Parathyroid adenoma (tissue), 2 donors: Measurements from ENCODE around the gene TAP1.

Experiments used
- H2AFZ ChIP-seq: fragments of 300-600 bp; sonication (generic); one replicate; pipeline ENCODE4 v1.7.0; 2017; ENCODE audit warnings: antibody characterized with exemption, mild to moderate bottlenecking
- H3K27ac ChIP-seq: fragments of 300-600 bp; sonication (generic); one replicate; pipeline ENCODE4 v1.7.0; 2017
- H3K27me3 ChIP-seq: fragments of 300-600 bp; sonication (generic); one replicate; pipeline ENCODE4 v1.7.0; 2017; ENCODE audit warnings: low read length; ENCODE audit not compliant: control insufficient read depth, insufficient read depth
- H3K36me3 ChIP-seq: fragments of 300-600 bp; sonication (generic); one replicate; pipeline ENCODE4 v1.7.0; 2017; ENCODE audit warnings: low read length; ENCODE audit not compliant: control insufficient read depth, insufficient read depth
- H3K4me1 ChIP-seq: fragments of 300-600 bp; sonication (generic); one replicate; pipeline ENCODE4 v1.7.0; 2017; ENCODE audit warnings: control low read depth
- H3K4me2 ChIP-seq: fragments of 300-600 bp; sonication (generic); one replicate; pipeline ENCODE4 v1.7.0; 2017; ENCODE audit warnings: low read length
- H3K4me3 ChIP-seq: fragments of 300-600 bp; sonication (generic); one replicate; pipeline ENCODE4 v1.7.0; 2017; ENCODE audit warnings: low read depth, low read length
- H3K79me2 ChIP-seq: fragments of 300-600 bp; sonication (generic); one replicate; pipeline ENCODE4 v1.7.0; 2017; ENCODE audit warnings: control low read depth
- H3K9ac ChIP-seq: fragments of 300-600 bp; sonication (generic); one replicate; pipeline ENCODE4 v1.7.0; 2017; ENCODE audit warnings: mild to moderate bottlenecking
- H3K9me3 ChIP-seq: fragments of 300-600 bp; sonication (generic); one replicate; pipeline ENCODE4 v1.7.0; 2017; ENCODE audit warnings: low read length; ENCODE audit not compliant: control insufficient read depth
- CTCF ChIP-seq: fragments of 300-600 bp; sonication (generic); IDR thresholded peaks from one replicate; pipeline ENCODE4 v1.7.0; 2017; ENCODE audit warnings: antibody characterized with exemption, mild to moderate bottlenecking
- donor health status: primary hyperparathyroidism.

The TAP1 gene

GRCh38 chr6:32819729-32820128 lies 33.8 kb downstream of the TAP1 start:
- Histone ChIP-seq H3K9me3 (no peaks in the 10 kb centered on the region), H3K4me2 (no peak overlapping the region), H3K4me1 (no peaks in the 10 kb centered on the region), H3K27ac (no peak overlapping the region), H3K79me2 (no peaks in the 10 kb centered on the region), H3K36me3 (no peaks in the 10 kb centered on the region), H3K27me3 (no peaks in the 10 kb centered on the region), H3K9ac (no peak overlapping the region), H2AFZ (no peak overlapping the region), H3K4me3 (no peak overlapping the region)
- no peak for TF ChIP-seq CTCF

- Histone ChIP-seq H2AFZ (no peak overlapping the region), H3K4me3 (no peak overlapping the region), H3K36me3 (no peaks in the 10 kb centered on the region), H3K79me2 (no peaks in the 10 kb centered on the region), H3K27ac (no peak overlapping the region), H3K9me3 (no peaks in the 10 kb centered on the region), H3K4me2 (no peak overlapping the region), H3K27me3 (no peaks in the 10 kb centered on the region), H3K4me1 (no peaks in the 10 kb centered on the region), H3K9ac (no peak overlapping the region)
- no peak for TF ChIP-seq CTCF
Observed at GRCh38 chr6:32818867-32819266, 34.6 kb downstream of the TAP1 start.

- no peak within 1 kb of the TSS for H3K27ac ChIP-seq
- H3K27me3 ChIP-seq, result no peaks in the 10 kb centered on the region
- H3K9ac ChIP-seq, result no peak within 1 kb of the TSS
- H3K9me3 ChIP-seq, result no peaks in the 10 kb centered on the region
- no peaks in the 10 kb centered on the region for H3K4me1 ChIP-seq
- peak within 1 kb of the TSS; percentile 32 for H3K4me2 ChIP-seq
- H3K79me2 ChIP-seq, result no peaks in the 10 kb centered on the region
- TF ChIP-seq CTCF, result no peak
- H3K36me3 ChIP-seq, result no peaks in the 10 kb centered on the region
- H2AFZ ChIP-seq, result peak within 1 kb of the TSS; percentile 59
- no peak within 1 kb of the TSS for H3K4me3 ChIP-seq
Observed at GRCh38 chr6:32816746-32817204, 36.7 kb downstream of the TAP1 start, which contains the start of gene HLA-DOB. TSS of gene HLA-DOB (minus strand) at chr6:32817002. CDS start at chr6:32816951, 51 bp downstream.

- TF ChIP-seq CTCF, result no peak
- Histone ChIP-seq H3K36me3 (no peaks in the 10 kb centered on the region), H3K4me3 (no peak overlapping the region), H3K79me2 (no peaks in the 10 kb centered on the region), H3K27me3 (no peaks in the 10 kb centered on the region), H3K9me3 (no peaks in the 10 kb centered on the region), H3K9ac (no peak overlapping the region), H3K27ac (no peak overlapping the region), H2AFZ (no peak overlapping the region), H3K4me1 (no peaks in the 10 kb centered on the region), H3K4me2 (no peak overlapping the region)
Observed at GRCh38 chr6:32815996-32816395, 37.5 kb downstream of the TAP1 start.

GRCh38 chr6:32815115-32815514 lies 38.4 kb downstream of the TAP1 start:
- H3K4me1 ChIP-seq, result no peaks in the 10 kb centered on the region
- no peaks in the 10 kb centered on the region for H3K36me3 ChIP-seq
- no peaks in the 10 kb centered on the region for H3K79me2 ChIP-seq
- no peak for TF ChIP-seq CTCF
- no peaks in the 10 kb centered on the region for H3K9me3 ChIP-seq
- H3K27me3 ChIP-seq, result no peaks in the 10 kb centered on the region
- H3K9ac ChIP-seq, result no peak overlapping the region
- H2AFZ ChIP-seq, result no peak overlapping the region
- no peak overlapping the region for H3K27ac ChIP-seq
- H3K4me3 ChIP-seq, result no peak overlapping the region
- H3K4me2 ChIP-seq, result no peak overlapping the region
